ES-I3 (cell line): ENCODE results near the gene SCEL.

Experiments
- H3K36me3 ChIP-seq: 2 replicates; pipeline ENCODE4 v1.6.1; 2013; ENCODE audit warnings: mild to moderate bottlenecking, low read length, control low read depth, moderate library complexity; ENCODE audit not compliant: insufficient read depth
- H3K4me1 ChIP-seq: 2 replicates; pipeline ENCODE4 v1.6.1; 2013; ENCODE audit warnings: mild to moderate bottlenecking, control low read depth, low read length; ENCODE audit not compliant: insufficient read depth
- H3K9ac ChIP-seq: 2 replicates; pipeline ENCODE4 v1.6.1; 2013; ENCODE audit warnings: low read depth, mild to moderate bottlenecking, low read length, moderate library complexity
- H3K9me3 ChIP-seq: 2 replicates; pipeline ENCODE4 v1.6.1; 2013; ENCODE audit warnings: mild to moderate bottlenecking, low read length, moderate library complexity; ENCODE audit not compliant: control insufficient read depth, insufficient read depth

The SCEL gene

DNA sequence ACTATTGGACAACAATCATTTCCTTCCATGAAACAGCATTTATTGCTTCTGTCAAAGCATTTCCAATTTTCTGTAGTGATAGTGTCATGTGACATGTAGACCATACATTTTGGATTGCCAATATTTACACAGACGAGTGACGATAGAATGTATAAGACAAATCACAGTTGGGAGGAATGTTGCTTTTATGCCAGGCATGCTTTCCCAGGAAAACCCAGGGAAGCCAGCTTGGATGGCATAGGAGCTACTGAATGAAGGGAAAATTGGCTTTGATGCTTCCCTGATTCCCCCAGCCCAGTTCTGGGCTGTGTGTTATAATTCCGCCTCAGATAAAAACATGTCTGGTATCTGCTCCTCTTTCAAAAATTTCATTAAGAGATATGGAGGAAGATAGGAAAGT is 22.5 kb downstream of the SCEL start:
- H3K9ac ChIP-seq: no peak overlapping the region
- H3K9me3 ChIP-seq: no peaks in the 10 kb centered on the region
- H3K36me3 ChIP-seq: no peaks in the 10 kb centered on the region
- H3K4me1 ChIP-seq: no peaks in the 10 kb centered on the region

DNA sequence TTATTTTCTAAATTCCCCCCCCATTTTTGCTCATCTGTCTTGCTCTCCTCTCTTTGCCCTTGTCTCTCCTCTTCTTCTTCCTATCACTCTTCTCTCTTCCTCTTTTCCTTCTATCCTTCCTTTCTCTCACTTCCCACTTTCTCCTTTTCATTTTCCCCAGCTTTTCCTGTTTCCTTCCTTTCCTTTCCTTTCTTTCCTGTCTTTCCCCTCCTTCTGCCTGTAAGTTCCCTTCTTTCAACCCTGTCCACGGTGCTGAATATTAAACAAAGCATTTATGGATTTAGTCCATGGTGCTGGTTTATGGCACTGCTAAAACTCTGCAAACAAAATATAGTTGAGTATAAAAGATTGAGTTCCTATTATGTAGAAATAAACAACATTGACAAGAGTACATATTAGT is 27.6 kb downstream of the SCEL start:
- Histone ChIP-seq H3K9me3 (no peaks in the 10 kb centered on the region), H3K36me3 (no peaks in the 10 kb centered on the region), H3K9ac (no peak overlapping the region), H3K4me1 (no peaks in the 10 kb centered on the region)

DNA sequence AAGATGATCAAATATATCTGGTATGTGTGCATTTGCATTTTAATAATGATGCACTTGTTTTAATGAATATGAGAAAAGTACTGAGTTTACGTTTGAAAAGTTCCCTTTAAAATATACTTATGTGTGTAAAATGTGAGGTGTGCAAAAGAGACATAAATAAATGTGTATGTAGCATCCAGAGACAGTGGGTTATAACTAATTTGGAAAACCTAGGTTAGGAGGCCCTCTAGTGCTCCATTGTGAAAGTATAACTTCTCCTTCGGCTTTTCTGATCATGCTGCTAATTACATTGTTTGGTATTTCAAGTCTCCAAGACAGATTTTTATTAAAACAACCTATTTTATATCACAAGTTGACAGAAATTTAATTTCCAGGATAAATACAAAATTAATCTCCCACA is 30.1 kb downstream of the SCEL start:
- Histone ChIP-seq H3K4me1 (no peaks in the 10 kb centered on the region), H3K9ac (no peak overlapping the region), H3K36me3 (no peaks in the 10 kb centered on the region), H3K9me3 (no peaks in the 10 kb centered on the region)

DNA sequence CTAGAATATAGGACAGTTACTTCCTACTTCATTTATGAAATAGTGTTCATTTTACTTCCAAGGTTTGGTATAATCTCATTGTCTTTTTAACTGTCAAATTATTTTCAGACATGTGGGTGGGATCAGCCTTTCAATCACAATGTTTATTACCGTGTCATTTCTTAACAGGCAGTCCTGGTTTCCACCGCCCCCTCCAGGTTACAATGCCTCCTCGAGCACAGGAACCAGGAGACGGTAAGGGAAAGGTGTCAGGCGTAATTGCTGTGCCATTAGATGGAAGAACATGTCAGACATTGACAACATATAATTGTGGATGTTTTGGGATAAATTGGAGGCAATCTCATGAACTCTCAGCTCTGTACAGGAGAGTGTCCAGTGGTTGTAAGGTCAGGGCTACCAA is 36.5 kb downstream of the SCEL start:
- Histone ChIP-seq H3K4me1 (no peaks in the 10 kb centered on the region), H3K9ac (no peak overlapping the region), H3K9me3 (no peaks in the 10 kb centered on the region), H3K36me3 (no peaks in the 10 kb centered on the region)

DNA sequence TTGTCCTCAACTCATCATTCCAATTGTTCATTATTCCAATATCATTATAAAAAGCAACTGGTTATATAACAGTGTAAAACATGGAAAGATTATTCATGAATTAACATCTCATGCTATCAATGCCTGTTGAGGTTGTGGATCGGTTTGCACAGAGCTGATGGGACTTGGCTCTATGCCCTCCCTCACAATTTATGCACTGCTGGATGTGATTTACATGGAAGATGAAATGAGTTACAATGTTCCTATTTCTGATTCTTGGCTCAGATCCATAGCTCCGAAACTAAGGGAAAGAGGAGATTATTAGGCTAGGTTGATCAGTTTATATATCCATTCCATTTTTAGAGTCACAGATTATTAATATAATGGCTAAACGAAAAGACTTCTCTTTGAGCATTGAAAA is 38.6 kb downstream of the SCEL start:
- Histone ChIP-seq H3K36me3 (no peaks in the 10 kb centered on the region), H3K4me1 (no peaks in the 10 kb centered on the region), H3K9me3 (no peaks in the 10 kb centered on the region), H3K9ac (no peak overlapping the region)

DNA sequence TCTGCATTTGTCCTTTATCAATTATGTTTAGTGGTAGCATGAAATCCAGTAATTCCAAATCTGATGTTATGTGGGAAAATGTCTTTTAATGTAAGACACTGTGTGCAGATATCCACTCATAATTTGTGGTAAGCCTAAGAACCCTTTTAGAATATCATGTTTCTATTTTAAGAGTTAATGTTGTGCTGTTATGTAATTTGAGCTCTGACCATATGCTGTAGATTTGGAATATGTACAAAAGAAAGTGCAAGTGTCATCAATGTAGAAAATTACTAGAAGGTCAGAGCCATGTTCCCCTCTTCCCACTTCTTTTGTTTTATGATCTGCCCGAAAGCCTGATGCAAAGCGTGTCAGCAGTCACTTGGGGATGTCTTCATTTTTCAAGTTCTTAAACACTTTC is 44.5 kb downstream of the SCEL start:
- no peaks in the 10 kb centered on the region for H3K9me3 ChIP-seq
- H3K9ac ChIP-seq: no peak overlapping the region
- H3K4me1 ChIP-seq: no peaks in the 10 kb centered on the region
- no peaks in the 10 kb centered on the region for H3K36me3 ChIP-seq

DNA sequence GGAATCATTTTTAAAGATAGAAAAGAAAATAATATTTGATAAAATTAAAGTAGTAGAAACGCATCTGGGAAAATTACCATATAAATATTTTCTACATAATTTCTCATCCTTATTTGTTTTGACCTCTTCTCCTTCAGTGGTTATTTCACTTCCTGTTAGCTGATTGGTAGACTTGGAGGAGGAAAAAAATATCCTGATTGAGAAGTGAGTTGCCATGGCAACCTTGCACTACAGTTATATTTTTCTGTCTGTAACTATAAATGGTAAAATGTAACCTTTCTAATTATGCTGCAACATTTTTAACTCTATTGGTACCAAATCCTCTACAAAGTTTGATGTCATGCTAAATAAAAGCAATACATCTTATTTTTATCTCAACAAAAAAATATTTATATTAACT is 45.2 kb downstream of the SCEL start:
- Histone ChIP-seq H3K9ac (no peak overlapping the region), H3K36me3 (no peaks in the 10 kb centered on the region), H3K9me3 (no peaks in the 10 kb centered on the region), H3K4me1 (no peaks in the 10 kb centered on the region)

DNA sequence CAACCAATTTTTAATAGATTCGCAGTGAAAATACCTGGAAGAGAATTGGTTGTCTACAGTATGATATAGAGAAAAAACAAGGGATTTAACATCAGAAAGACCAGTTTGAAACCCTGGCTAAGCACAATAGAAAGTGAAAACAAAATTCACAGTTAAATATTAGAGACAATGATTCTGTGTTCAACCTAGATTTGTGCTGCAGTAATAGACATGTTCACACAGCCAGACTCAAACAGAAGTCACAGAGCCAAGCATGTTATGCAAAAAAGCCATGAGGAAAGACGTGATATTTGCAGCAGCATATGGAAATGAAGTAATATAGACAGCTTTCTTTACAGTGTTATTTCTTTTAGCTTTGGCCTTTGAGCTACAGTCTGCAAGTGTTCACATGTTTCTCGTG is 48.1 kb downstream of the SCEL start:
- no peaks in the 10 kb centered on the region for H3K36me3 ChIP-seq
- no peak overlapping the region for H3K9ac ChIP-seq
- H3K9me3 ChIP-seq: no peaks in the 10 kb centered on the region
- no peaks in the 10 kb centered on the region for H3K4me1 ChIP-seq

DNA sequence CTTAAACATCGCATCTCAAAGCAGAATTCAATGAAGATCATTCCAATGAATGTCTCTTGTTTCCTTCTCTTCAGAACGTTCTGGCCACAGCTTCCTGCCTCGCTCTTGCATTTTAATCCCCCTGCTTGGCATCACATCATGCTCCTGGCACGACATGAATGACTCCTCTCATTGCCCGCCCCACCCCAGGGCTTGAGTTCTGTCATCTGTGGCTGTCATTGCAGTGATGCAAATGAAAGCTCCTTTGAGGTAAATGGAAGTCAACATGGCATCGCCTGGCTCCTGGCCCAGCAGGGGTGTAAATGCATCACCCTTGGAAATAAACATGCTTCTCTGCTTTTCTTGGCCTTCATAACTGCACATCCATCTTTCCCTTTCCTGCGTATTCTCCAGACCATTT is 48.6 kb downstream of the SCEL start:
- Histone ChIP-seq H3K9me3 (no peaks in the 10 kb centered on the region), H3K36me3 (no peaks in the 10 kb centered on the region), H3K9ac (no peak overlapping the region), H3K4me1 (no peaks in the 10 kb centered on the region)

DNA sequence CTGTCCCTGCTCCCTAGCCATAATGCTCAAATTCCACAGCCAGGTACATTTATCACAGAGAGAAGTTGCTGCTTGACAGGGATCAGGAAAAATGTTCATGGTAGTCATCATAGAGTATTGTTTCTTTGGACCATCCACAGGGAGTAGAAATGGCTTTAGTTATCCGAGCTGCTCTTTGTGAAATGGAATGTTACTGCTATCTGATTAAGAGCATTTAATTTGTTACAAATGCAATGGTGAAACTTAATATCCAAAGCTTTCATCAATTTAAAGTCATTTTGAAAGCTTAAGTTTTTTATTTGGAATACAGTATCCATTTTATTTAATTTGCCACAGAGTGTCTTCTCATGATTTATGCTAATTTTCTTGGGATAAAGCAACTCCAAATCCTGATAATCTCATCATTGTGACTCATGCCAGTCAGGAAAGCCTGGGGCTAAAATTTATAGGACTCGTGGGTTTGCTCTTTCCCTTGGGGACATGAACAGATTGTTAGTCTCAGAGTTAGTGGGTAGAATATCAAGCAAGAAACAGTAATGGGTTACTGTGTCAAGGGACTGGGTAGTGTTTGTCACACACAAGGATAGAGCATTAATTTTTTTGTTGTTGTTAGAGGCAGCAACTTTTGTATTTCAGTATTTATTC is 59.8 kb downstream of the SCEL start:
- H3K9ac ChIP-seq: no peak overlapping the region
- no peaks in the 10 kb centered on the region for H3K4me1 ChIP-seq
- H3K9me3 ChIP-seq: no peaks in the 10 kb centered on the region
- H3K36me3 ChIP-seq: no peaks in the 10 kb centered on the region

DNA sequence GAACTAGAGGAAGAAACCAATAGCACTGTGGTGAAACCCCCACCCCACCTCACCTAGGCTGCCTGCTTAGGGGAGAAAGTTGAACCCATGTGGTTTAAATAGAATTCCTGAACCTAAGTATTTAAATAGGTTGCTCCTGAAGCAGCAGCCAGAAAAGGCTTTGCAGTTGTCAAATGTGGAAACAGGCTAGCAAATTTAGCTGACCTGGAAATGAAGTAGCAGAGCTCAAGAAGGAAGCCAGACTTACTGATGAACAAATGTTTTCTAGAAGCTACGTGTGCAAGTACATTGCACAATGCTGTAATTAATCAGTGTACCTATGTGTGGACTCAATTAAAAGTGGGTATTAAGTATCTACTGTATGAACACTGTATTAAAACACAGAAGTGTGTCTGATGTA is 61.3 kb downstream of the SCEL start:
- no peak overlapping the region for H3K9ac ChIP-seq
- no peaks in the 10 kb centered on the region for H3K36me3 ChIP-seq
- H3K4me1 ChIP-seq: no peaks in the 10 kb centered on the region
- H3K9me3 ChIP-seq: no peaks in the 10 kb centered on the region

DNA sequence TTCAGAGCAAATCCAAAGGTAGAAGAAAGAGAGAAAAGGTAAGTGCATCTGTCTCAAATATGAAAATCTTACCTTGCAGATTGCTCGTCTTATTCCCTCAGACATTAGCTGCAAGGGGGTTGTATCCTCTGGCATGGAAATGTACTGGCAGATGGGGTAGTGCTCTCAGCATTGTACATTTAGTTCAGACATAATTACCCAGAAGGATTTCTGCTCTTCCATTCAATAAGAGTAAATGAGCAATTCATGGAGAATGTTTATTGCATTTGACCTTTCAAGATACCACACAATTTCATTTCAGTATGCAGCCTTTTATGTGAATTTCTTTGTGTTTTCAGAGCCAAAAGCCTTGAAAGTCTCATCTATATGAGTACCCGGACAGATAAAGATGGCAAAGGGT is 63.8 kb downstream of the SCEL start:
- no peak overlapping the region for H3K9ac ChIP-seq
- no peaks in the 10 kb centered on the region for H3K4me1 ChIP-seq
- H3K36me3 ChIP-seq: no peaks in the 10 kb centered on the region
- H3K9me3 ChIP-seq: no peaks in the 10 kb centered on the region

DNA sequence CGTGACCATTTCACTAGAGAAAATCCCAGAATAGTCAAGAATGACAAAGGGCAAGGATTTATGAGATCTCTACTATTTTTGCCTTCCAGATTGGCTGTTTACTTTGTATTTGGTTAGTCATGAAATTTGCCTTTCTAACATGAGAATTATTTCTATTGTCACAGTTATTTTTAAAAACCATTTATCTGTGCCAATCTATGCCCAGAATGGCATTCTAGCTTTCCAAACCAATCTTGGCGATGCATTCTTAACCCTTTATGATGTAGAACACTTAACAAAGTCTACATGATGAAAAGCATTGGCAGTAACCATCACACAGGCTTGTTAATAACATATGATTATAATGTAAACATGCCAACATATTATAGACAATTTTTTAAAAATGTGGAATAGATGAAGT is 65.2 kb downstream of the SCEL start:
- Histone ChIP-seq H3K36me3 (no peaks in the 10 kb centered on the region; the same call in 1 of the 2 replicates), H3K4me1 (no peaks in the 10 kb centered on the region), H3K9ac (no peak overlapping the region), H3K9me3 (no peaks in the 10 kb centered on the region)

DNA sequence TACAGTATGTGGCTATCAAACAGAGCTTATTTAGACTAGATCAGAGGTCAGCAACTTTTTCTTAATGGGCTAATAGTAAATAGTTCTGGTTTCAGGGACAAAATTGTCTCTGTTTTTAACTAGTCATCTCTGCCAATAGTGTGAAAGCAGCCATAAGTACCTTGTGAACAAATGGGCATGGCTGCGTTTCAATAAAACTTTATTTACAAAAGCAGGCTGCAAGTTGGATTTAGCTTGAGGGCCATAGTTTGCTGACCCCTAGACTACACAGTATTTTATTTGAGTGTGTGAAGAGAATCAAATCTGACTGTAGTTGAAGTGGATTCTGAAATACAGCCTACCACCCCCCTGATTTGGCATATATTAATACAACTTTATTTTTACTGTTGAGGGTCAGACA is 75.6 kb downstream of the SCEL start:
- H3K9me3 ChIP-seq: no peaks in the 10 kb centered on the region
- H3K9ac ChIP-seq: no peak overlapping the region
- no peaks in the 10 kb centered on the region for H3K36me3 ChIP-seq
- H3K4me1 ChIP-seq: no peaks in the 10 kb centered on the region

DNA sequence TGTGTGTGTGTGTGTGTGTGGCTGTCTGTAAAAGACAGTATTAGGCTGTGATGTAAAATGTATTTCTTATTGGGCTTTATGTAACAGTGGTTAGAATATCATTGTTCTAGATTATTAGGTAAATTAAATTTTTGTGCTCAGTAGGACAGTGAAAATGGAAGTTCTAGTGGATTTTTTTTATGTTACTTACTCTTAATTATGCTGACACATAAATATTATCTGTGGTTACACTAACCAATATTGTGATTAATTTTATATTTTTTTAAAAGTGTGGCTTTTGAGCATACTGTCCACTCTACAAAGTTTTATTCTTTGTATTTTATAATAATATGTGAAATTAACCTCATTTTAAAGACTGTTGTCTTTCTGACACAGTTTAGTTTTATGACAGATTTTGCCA is 80.5 kb downstream of the SCEL start:
- H3K4me1 ChIP-seq: no peaks in the 10 kb centered on the region
- H3K9me3 ChIP-seq: no peaks in the 10 kb centered on the region
- no peaks in the 10 kb centered on the region for H3K36me3 ChIP-seq
- no peak overlapping the region for H3K9ac ChIP-seq

DNA sequence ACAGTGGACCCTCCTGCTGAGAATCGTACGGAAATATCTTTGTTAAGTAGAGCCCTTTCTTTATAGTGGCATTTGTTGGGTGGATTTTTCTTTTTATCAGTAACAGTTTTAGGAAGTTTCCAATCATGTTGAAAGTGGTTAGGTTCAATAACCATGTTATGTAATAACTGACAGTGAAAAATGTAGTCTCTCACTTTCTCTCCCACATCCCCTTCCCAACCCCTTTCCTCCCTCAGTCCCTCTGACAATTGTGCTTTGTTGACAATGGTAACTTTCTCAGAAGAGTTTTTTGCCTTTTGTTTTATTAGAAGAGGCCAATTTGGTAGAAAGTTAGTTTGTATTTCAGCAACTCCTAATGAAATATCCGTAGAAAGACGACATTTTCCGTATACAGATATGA is 84.1 kb downstream of the SCEL start:
- H3K4me1 ChIP-seq: no peaks in the 10 kb centered on the region
- H3K9me3 ChIP-seq: no peaks in the 10 kb centered on the region
- no peaks in the 10 kb centered on the region for H3K36me3 ChIP-seq
- no peak overlapping the region for H3K9ac ChIP-seq
